PC-3 (cell line): Measurements from ENCODE around the gene KIR3DL2.
"Not testable (repeated sequence)": the region's sequence is repeated elsewhere in the genome, so short reads cannot be mapped to it uniquely, and the experiment has no call there.

ENCODE experiments used
- CTCF ChIP-seq: fragments of 300-600 bp; sonication (generic); conservative IDR thresholded peaks from 2 replicates; pipeline ENCODE4 v1.5.1; 2017; ENCODE audit warnings: antibody characterized with exemption, low read depth, mild to moderate bottlenecking, low read length
- EZH2 ChIP-seq: fragments of 300-600 bp; sonication (generic); IDR thresholded peaks from one replicate; pipeline ENCODE4 v1.6.1; 2017; ENCODE audit warnings: antibody characterized with exemption, mild to moderate bottlenecking, low read length; ENCODE audit not compliant: unreplicated experiment
- EZH2phosphoT487 ChIP-seq: fragments of 300-600 bp; sonication (generic); IDR thresholded peaks from 2 replicates; pipeline ENCODE4 v1.6.1; 2018; ENCODE audit warnings: mild to moderate bottlenecking, antibody characterized with exemption, low read length, borderline replicate concordance

DNA sequence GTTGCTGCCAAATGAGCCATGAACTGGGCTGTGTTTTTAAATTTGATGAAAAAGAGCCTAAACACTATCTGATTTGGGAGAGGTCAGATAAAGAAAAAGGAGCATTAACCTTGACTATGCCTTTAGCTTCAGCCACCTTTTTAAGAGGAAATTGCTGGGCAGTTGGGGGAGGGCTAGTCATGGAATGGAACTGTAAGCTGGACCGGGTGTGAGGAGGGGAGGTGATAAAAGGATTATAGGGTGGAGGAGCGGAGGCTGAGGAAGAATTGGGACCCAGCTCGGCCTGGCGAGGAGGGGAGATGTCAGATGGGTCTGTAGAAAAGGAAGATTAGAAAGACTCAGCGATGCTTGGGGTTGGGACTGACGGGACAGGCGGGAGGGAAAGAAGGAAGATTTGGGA is 48.4 kb downstream of the KIR3DL2 start:
- not testable (repeated sequence) for TF ChIP-seq CTCF, EZH2phosphoT487, EZH2
